ENCODE data around the gene TRIM62.

The TRIM62 gene

DNA sequence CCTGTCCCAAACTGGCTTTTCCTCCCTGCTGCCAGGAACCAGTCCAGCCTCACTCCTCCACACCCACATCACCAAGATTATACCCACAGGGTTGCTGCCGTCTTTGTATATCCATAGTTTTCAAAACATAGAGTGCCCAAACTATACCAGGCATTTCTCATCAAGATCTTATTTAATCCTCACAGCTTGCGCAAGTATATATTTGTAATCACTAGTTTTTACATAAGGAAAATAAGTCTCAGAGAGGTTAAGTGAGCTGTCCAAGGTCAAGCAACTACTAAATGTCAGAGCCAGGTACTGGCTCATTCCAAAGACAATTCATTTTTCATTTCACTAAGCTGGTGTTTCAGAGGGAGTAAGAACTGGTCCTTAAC, 39.5 kb upstream of the TRIM62 start:
- TF ChIP-seq, protein P1, sequence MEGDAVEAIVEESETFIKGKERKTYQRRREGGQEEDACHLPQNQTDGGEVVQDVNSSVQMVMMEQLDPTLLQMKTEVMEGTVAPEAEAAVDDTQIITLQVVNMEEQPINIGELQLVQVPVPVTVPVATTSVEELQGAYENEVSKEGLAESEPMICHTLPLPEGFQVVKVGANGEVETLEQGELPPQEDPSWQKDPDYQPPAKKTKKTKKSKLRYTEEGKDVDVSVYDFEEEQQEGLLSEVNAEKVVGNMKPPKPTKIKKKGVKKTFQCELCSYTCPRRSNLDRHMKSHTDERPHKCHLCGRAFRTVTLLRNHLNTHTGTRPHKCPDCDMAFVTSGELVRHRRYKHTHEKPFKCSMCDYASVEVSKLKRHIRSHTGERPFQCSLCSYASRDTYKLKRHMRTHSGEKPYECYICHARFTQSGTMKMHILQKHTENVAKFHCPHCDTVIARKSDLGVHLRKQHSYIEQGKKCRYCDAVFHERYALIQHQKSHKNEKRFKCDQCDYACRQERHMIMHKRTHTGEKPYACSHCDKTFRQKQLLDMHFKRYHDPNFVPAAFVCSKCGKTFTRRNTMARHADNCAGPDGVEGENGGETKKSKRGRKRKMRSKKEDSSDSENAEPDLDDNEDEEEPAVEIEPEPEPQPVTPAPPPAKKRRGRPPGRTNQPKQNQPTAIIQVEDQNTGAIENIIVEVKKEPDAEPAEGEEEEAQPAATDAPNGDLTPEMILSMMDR (IDR thresholded peaks at IDR 0.05; ENCODE audit: extremely low read depth, insufficient read depth, missing control alignments), result no peak
- in situ Hi-C loops (cut with MboI; ENCODE audit: low pct_unique_long_range_greater_than_20kb, low sequenced_read_pairs, unreplicated experiment), result no loop called here
- no peak for DNase-seq (ENCODE audit: low spot score)

DNA sequence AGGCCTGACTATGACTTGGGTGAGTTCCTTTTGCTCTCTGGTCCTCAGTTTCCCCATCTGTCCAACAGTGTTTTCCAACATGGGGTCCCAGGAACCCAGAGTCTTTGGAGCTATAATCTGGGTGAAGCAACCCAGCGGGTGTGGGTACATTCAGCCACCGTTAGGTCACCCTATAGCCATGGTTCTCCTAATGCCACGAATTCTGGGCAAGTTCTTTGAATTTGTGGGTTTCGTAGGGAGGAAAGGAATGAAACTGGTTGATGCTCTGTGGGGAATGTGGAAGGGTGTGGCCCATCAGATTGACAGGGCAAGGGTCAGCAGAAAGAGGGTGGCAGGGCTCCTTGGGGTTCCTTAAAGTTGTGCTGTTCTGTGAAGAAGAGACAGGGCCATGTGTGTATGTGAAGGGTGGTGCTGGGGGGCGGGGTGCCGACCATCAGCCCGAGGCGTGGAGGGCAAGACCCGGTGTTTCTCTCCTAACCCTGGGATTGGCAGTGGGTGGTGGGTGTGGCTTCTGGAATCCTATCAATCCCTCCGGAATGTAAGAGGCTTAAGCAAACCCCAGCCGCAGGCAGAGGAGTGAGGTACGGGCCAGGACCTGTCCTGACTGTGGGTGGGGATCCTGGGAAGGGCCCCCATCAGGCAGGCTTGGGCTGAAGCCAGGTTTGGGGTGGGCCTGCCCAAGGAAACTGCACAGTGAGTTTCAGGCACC, 39.0 kb upstream of the TRIM62 start:
- no peak for DNase-seq (ENCODE audit: low spot score)
- in situ Hi-C loops (cut with MboI; ENCODE audit: low pct_unique_long_range_greater_than_20kb, low sequenced_read_pairs, unreplicated experiment), result no loop called here
- TF ChIP-seq, protein P1 (IDR thresholded peaks at IDR 0.05; ENCODE audit: extremely low read depth, insufficient read depth, missing control alignments), result no peak

DNA sequence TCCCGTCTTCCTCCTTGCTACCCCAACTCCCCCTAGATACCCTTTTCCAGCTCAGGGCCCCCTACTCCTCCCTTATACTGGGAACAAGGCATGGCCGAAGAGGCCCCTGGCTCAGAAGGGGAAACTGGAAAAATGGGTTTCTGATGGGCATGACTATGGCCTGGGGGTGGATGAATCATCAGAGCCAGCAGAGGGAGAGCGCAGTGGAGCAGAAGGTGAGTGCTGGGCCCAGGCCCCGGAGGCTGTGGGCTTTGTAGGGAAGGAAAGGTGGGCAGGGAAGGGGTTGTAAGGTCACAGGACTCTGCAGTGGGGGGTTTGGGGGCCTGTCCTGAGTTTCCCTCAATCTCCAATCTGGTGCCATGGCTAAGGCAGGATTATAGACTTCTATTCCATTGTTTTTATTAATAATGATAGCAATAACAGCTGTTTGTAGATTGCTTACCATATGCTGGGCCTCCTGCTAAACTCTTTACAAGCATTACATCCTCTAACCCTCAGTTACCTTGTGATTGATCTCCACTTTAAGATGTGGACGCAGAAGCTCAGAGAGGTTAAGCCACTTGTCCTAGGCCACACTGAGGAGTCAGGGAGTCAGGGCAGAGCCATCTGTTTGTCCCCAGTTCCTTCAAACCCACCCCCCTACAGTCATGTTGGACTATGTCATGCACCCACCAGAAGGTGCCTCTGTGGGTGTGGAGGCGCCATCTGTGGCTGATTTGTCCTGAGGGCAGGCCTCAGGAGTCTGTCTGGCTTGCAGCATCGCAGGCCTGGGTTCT, 38.2 kb upstream of the TRIM62 start:
- in situ Hi-C loops (cut with MboI; ENCODE audit: low pct_unique_long_range_greater_than_20kb, low sequenced_read_pairs, unreplicated experiment), result no loop called here
- no peak for DNase-seq (ENCODE audit: low spot score)
- TF ChIP-seq, protein P1 (IDR thresholded peaks at IDR 0.05; ENCODE audit: extremely low read depth, insufficient read depth, missing control alignments), result no peak

DNA sequence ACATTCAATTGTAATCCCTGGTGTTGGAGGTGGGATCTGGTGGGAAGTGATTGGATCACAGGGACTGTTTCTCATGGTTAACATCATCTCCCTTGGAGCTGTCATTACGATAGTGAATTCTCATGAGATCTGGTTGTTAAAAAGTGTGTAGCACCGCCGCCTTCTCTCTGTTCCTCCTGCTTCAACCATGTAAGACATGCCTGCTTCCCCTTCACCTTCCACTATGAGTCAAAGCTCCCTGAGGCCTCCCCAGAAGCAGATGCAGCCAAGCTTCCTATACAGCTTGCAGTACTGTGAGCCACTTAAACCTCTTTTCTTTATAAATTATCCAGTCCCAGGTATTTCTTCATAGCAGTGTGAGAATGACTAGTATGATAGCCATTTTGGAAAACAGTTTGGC, 30.1 kb upstream of the TRIM62 start:
- TF ChIP-seq, protein P1 (IDR thresholded peaks at IDR 0.05; ENCODE audit: extremely low read depth, insufficient read depth, missing control alignments), result no peak
- in situ Hi-C loops (cut with MboI; ENCODE audit: low pct_unique_long_range_greater_than_20kb, low sequenced_read_pairs, unreplicated experiment), result no loop called here
- DNase-seq (ENCODE audit: low spot score), result no peak

DNA sequence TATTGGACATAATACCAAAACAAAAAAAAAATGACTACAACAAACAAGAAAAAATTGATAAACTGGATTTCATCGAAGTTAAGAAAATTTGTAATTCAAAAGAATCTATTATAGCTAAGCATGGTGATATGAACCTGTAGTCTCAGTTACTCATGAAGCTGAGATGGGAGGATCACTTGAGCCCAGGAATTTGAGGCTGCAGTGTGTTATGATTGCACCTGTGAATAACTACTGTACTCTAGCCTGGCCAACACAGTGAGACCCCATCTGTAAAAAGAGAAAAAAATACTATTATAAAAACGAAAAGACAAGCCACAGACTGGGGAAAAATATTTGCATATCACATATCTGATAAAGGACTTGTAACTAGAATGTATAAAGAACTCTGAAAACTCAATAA, 24.5 kb upstream of the TRIM62 start:
- in situ Hi-C loops (cut with MboI; ENCODE audit: low pct_unique_long_range_greater_than_20kb, low sequenced_read_pairs, unreplicated experiment), result no loop called here
- TF ChIP-seq, protein P1 (IDR thresholded peaks at IDR 0.05; ENCODE audit: extremely low read depth, insufficient read depth, missing control alignments), result no peak
- no peak for DNase-seq (ENCODE audit: low spot score)

DNA sequence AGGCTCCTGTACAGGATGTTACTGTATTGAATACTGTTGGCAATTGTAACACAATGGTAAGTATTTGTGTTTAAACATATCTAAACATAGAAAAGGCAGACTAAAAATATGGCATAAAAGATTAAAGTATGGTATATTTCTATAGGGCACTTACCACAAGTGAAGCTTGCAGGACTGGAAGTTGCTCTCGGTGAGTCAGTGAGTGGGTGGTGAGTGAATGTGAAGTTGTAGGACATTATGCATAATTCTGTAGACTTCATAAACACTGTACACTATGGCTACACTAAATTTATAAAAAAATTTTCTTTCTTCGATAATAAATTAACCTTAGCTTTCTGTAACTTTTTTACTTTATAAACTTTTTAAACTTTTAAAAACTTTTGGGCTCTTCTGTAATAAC, 13.7 kb upstream of the TRIM62 start:
- in situ Hi-C loops (cut with MboI; ENCODE audit: low pct_unique_long_range_greater_than_20kb, low sequenced_read_pairs, unreplicated experiment), result no loop called here
- DNase-seq (ENCODE audit: low spot score), result no peak
- TF ChIP-seq, protein P1 (IDR thresholded peaks at IDR 0.05; ENCODE audit: extremely low read depth, insufficient read depth, missing control alignments), result no peak

All from GM13977 (cell line).